GF-D8 (cell line): Measurements from ENCODE around the gene DIP2C.

Experiments
- DNase-seq: peaks from one replicate; lab custom pipeline; 2025; lab: John Stamatoyannopoulos, UW

The DIP2C gene

GRCh38 chr10:391305-391704 lies 298.2 kb downstream of the DIP2C start:
- DNase-seq, result no peak

DNA sequence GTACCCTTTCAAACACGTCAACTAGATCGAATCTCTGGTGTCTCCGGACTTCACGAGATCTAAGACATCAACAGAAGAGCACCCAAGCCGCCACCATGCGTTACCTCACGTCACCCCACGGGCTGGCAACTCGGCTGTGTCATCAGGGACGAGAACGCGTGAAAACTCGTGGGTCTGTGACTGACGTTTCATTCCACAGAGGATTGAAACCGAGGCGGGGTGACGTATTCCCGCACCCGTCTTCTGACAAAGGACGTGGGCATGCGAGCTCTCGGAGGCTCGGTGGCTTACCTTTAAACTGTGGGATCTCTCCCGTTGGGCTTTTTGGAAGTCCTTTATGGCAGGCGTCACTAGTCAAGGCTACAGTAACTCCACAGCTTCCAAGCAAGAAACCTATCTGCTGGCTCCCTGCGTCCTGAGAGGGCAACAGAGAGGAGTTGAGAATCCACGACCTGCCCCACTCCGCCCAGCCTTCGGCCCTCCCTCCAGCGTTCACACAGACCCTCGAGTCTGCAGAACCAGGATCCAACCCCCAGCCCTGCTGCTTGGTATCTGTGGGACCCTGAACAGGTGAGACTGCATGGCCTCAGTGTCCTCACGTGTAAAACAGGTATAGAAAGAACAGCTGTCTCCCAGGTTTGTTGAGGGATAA lies 298.9 kb downstream of the DIP2C start:
- no peak for DNase-seq

- no peak for DNase-seq
Measured at GRCh38 chr10:389836-390448, 299.5 kb downstream of the DIP2C start.

DNA sequence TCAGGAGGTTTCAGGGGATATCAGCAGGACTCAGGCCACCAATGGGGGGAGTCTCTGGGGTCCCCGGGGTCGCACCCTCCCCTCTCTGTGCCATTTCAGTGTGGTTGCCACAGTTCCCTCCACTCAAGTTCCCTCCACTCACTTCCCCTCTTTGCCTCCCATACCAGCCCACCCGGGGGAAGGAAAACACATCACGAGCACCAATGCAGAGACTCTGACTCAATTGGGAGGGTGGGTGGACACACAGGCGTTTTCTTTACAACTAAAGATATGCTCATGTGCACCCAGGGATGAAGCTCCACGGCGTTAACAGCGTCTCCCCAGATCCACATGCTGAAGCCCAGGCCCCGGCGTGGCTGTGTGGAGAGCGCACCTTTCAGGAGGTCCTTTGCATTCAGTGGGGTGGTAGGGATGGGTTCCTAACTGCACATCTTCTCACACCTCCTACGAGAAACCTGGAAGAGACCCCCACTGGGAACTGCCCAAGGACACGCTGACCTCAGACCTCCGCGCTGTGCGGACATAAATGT lies 300.1 kb downstream of the DIP2C start:
- no peak for DNase-seq

- DNase-seq, result no peak
Measured at GRCh38 chr10:388661-389045, 300.8 kb downstream of the DIP2C start.

DNA sequence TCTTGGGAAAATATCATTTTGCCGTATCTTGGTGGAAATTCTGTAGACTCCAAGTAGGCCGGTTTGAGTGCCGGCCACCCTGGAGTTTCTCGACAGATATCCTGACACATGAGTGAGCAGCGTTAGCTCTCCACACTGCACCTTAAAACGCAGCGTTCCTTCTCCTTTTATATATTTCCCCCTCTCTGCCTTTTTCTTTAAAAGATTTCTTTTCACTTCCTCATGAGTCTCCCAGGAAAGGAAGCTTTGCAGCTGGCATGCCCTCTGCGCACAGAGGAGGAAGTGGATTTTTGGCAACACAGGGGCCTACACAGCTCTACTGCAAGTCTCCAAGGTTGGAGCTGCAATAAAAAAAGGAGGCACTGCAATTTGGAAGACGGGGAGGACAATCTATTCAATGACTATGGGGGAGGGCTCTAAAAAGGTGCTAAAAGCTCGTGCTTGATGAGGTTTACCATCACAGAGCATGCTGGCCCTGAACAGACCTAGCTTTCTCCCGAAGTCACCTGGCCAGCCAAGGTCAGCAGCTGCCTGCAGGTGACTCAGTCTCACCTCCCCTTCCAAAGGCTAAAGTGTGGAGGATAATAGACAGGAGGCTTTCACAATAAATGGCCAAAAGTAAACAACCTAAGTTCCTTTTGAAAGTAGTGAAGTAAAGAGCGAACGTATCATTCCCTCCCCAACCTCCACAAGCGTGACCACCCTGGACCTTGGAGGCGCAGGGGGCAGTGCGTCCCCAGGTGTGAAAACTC lies 301.4 kb downstream of the DIP2C start:
- peak; percentile 70 for DNase-seq

GRCh38 chr10:387593-387891 lies 301.9 kb downstream of the DIP2C start:
- no peak for DNase-seq

DNA sequence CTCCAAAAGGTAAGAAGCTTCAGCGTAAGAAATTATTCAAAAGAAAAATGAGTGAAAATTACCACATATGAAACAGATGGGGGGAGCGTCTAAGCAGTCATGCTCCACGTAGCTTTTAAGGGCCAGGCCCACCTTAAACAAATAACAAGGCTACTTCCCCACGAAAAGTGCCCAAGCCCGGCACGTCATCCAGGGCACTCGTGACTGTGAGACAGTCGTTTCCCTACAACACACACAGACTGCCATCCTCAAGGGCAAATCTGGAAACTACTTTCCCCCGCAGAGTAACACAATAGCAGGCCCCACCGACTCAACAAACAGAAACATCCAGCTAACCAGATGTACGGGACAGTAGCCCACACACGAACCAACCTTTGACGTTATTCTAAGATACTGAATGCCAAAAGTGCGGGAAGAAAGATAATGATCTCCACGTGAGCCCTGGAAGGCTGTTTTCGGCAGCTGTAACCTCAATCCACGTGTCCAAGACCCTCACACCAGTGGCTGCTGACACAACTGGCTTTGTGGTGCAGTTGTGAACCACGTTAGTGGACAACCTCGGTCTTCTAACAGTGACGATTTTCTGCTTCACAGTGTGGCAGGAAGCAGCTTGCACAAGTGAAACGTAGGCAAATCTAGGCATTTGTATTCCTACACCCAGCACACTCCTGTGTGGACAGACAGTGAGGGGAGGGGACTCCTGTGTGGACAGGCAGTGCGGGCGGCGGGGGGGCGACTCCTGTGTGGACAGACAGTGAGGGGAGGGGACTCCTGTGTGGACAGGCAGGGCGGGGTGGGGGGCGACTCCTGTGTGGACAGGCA lies 302.5 kb downstream of the DIP2C start:
- no peak for DNase-seq

DNA sequence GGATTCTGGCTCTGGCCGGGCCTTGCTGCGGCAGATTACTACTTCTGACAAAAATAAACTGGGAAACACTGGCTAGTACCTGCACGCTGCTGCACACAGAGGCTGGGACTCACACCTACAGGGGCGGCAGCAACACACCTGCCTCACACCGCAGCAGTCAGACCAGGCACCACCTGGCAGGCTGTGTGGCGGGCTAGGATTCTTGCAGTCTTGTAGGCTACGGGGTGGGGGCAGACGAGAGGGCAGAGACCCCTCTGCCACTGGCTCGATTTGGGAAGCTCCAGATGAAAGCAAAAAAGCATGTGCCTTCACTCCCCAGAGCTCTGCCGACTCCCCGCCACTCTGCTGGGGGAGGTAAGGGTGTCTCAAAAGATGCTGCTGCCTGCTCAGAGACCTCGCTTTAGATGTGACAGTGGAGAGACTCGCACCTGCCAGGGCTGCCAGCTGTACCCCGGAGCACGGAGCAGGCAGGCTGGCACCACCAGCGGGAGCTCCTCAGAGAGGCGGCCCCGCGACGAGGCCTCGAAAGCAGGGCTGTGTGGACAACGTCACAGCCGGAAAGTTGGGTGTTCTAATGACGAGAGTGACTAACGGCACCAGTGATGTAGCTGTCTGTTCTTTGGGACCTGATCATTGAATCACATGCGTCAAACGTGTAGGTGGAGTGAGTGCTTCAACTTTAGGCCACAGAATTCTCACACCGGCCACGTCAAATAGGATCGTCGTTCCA lies 303.7 kb downstream of the DIP2C start:
- no peak for DNase-seq

GRCh38 chr10:384538-385305 lies 304.7 kb downstream of the DIP2C start:
- no peak for DNase-seq

DNA sequence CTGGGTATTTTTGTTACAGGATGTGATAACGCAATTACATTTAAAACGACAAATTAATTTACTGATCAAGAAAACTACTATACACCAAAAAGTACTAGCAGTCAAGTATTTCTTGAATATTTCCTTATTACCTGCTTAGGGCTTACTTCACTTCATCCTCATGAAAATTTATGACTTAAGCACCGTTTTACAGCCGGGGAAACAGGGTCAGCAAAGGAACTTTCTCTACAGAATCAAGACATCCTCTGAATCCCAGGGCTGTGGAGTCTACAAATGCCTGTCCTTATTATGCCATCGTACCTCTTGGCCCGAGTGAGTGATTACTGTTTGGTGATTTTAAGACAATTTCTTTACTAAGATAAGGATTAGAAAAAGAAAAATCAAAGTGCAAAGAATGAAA lies 305.9 kb downstream of the DIP2C start:
- DNase-seq, result no peak

GRCh38 chr10:381805-382204 lies 307.7 kb downstream of the DIP2C start:
- DNase-seq, result no peak

DNA sequence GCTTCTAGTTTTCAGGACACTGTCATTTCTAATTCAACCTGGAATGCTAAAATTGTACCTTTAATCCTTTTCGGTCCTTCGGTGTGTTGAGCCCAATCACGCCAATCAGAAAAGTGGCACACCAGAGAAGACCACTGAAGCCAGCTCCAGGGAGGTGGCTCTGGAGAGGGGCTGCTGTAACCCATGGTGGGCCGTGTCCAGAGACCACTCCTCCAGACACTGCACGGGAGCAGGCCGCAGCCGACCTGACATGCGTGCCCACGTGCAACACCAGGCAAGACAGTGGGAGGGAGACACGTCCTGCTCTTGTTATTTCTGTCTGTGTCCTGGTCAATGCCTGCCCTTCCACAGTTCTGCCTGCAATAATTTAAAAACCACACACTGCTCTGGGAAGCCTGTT lies 308.1 kb downstream of the DIP2C start:
- DNase-seq, result no peak

DNA sequence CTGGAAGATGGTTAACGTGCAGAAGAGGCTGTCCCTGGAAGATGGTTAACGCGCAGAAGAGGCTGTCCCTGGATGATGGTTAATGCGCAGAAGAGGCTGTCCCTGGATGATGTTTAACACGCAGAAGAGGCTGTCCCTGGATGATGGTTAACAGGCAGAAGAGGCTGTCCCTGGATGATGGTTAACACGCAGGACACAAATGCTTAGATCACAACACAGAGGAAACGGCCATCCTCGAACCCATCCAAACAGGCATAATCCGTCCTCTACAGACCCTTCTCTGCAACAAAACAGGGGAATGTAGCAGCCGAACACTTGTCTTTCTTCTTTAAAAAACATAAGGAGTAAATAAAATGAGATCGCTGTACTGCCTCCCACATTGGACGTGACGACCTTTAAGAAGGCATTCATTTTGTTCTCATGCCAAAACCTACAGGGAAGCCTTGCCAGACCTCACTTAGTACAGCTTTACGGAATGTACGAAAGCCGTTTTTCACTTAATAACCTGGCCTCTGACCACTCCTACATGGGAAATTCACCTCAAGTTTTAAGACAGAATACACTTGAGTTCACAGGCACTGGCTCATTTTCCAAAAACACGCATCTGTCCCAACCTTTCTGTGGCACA lies 309.0 kb downstream of the DIP2C start:
- DNase-seq, result no peak

DNA sequence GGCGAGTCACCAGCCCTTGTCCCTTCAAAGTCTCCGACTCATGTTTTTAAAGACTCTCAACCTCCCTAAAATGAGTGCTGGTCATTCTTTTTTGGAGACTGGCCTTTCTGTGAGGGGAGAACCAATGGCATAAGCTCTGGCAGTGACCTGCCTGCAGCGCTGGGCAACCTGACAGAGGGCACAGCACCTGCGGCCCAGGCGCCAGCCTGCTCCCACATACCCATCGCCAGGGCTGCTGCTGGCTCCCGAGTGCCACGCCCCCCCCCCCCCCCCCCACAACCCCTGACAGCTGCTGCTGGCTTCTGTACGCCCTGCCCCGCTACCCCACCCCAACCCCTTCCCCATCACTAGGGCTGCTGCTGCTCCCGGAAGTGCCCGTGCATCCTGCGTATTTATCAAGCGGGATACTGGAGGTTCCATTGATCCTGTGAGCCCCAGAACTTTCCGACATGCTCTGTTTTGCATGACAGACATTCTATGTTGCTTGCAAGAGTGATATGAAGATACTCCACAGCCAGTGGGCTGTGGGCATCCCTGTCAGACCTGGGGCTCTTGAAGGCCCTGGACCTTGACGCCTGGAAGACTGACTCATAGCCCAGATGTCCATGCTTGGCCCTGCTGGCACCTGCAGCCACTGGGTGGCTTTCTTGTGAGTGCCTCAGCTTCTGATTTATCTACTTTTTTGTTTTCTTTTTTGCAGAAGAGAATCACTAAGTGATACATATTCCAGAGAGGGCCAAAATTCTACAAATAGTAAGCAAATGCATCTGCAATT lies 310.4 kb downstream of the DIP2C start:
- DNase-seq, result no peak

DNA sequence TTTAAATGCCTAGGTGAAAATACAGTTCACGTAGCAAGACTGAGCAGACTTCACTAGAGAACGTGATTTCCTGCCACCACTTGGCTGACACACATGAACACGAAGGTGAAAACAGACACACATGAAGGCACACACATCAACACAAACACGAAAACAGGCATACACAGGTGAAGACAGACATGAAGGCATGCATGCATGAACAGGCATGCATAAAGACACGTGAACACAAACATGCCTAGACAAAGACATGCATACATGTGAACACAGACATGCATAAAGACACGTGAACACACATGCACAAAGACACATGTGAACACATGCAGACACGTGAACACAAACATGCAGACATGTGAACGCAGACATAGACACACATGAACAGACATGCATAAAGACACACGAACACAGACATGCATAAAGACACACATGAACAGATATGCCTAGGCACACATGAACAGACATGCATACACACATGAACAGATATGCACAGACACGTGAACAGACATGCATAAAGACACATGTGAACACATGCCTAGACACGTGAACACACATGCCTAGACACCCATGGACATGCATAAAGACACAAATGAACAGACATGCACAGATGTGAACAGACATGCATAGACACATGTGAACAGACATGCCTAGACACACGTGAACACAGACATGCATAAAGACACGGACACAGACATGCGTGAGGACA lies 311.1 kb downstream of the DIP2C start:
- no peak for DNase-seq

- DNase-seq, result no peak
Measured at GRCh38 chr10:377228-377627, 312.2 kb downstream of the DIP2C start.

GRCh38 chr10:375815-376505 lies 313.5 kb downstream of the DIP2C start:
- no peak for DNase-seq

DNA sequence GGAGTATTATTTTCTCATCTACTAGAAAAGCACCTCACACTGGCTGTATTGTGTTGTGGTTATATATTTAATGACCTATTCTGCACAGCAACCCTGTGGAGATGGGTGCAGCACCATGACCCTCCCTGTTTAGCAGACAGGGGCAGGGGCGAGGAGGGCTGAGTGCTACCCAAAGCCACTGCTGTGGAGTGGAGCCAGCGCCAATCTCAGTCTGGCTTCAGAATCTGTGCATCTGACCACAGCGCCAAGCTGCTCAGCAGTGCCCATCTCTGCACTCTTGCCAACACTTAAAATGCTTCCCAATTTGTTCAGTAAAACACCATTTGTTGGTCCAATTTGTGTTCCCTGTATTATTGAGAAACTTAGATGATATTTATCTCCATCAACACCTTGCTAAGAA lies 315.1 kb downstream of the DIP2C start:
- no peak for DNase-seq
